HG03039 (cell line): ENCODE measurements around the gene HOXA9.

Experiments
- ATAC-seq: cut with Tn5 transposase; IDR thresholded peaks from one replicate; pipeline ENCODE4 v1.9.1; 2021; ENCODE audit warnings: mild to moderate bottlenecking, moderate library complexity; ENCODE audit not compliant: unreplicated experiment

The HOXA9 gene

DNA sequence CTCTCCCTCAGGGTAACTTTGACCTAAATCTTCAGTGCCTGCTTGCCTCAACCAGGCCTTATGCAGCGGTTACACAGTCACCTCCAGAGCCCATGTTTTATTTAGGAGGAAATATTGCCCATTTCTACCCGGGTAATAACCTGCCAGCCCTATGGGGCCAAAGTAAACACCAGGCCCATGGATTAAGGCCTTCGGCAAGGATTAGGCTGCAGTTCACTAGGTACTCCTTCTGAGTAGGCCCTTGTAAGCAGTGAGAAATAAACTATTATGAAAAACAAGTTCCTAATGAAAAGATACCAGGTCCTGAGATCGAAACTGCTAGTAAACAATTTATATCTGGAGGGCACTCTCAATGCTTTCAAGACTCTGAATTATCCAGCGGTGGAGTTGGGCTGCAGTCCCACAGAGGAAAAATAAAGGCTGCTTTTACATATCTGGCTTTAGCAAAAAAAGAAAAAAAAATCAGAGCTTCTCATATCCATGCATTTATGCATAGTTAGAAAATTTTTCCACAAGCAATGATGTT, 12.5 kb upstream of the HOXA9 start:
- ATAC-seq: no peak

DNA sequence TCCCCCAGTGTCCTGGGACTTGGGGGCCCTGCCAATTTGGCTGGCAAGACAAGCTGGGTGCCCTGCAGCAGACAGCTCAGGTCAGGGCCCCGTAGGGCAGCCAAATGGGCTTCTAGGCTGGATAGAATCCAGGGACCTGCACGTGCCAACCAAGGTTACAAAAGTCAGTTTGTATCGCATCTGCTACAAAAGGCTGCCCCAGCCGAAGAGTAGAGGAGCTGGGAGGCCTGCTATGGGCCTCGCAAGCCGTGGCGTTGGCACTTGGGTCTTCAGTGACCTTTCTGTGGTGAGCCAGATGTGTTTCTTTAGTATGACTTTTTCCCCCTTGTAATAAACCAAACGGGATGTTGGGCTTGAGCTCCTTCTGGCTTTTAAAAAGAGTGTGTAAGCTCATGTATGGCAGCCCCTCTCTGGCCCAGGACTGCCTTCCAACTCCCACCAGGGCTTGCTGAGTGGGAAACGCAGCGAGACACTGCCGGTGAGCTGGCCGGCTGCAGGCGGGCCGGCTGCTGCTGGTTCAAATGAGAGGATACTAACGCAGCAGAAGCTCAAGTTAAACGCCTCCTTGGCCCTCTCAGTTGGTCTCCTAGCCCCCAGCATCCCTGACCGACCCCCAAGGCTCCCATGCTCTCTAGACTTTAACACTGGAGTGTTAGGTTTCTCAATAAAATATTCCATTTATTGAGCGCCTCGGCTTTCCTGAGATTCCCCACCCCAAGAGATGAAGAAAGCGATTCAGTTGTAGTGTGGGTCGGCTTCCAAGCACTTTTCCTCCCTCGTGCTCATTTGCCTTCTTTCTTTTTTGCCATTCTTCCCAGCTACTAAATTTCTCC, 11.8 kb upstream of the HOXA9 start:
- no peak for ATAC-seq

DNA sequence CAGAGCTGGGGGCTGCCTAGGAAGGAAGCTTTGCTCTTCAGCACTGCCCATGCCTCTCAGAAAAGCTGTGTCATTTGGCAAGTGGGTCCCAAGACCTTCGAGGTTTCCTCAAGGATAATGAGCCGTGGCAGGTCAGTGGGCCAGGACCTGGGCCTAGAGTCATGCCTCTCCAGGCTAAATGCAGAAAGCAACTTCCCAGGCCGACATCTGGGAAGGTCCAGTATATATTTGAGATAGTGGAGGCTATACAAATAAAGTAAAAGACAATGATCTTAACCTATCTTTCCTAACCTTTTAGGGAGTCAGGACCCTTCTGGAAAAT, 11.1 kb upstream of the HOXA9 start:
- ATAC-seq: no peak

GRCh38 chr7:27175626-27176523, 10.5 kb upstream of the HOXA9 start:
- ATAC-seq: no peak

GRCh38 chr7:27174874-27175625, 9.7 kb upstream of the HOXA9 start:
- ATAC-seq: no peak

DNA sequence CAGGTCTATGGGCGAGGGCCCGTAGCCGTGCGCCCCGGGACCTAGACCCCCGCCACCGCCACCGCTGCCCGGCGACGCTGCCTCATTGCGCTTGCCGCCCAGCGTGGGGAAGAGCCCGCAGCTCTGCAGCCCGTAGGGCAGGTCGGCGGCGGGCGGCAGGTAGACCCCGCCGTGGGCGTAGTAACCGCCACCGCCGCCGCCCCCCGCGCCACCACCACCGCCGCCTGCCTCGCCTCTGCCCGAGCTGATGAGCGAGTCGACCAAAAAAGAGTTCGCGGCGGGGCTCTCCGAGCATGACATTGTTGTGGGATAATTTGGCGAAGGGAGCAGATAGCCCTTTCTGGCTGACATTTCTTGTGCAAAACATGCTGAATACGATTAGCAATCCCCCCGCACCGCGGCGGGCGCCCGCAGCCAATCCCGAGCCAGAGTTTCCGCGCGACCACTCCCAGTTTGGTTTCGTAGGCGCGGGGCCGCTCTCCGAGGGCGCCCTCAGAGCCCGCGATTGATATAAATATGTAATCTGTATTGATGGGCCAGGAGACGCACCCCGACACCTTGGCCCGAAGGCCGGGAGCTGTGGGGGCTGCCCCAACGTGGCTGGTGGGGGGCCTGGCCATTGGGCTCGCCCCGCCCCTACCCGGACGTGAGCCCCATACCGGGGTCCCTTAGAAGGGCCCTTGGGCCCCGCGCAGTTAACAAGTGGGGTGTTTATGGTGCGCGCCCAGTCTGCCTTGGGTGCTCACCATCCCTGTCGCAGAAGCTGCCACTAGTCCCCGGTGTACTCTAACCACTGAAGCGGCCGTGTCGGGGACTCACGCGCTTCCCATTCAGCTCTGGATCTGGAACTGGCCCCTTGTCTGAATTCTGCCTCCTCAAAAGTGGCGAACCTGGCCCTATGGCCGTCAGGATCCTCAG, 8.9 kb upstream of the HOXA9 start, which contains the start of gene HOXA10:
HOXA10 (minus strand) TSS at position 365 of the 918 bp plus-strand sequence; CDS start at position 351, 14 bp downstream.
- no peak for ATAC-seq

DNA sequence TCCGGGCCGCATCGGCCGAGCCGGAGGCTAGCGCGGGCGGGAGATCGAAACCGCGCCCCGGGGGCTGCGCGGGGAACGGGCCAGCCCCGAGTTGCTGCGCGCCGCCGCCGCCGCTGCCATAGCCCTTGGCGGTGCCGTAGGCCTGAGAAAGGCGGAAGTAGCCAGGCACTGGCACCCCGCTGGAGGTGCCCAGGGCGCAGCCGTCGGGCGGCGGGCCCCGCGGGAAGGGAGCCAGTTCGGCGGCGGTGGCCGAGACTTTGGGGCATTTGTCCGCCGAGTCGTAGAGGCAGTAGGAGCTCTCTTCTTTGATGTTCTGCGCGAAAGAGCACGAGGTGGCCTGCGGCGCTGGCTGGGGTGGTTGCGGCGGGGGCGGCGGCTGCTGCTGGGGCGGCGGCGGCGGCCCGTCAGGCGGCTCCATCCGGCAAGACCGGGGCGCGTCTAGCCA, 8.2 kb upstream of the HOXA9 start:
- ATAC-seq: no peak

DNA sequence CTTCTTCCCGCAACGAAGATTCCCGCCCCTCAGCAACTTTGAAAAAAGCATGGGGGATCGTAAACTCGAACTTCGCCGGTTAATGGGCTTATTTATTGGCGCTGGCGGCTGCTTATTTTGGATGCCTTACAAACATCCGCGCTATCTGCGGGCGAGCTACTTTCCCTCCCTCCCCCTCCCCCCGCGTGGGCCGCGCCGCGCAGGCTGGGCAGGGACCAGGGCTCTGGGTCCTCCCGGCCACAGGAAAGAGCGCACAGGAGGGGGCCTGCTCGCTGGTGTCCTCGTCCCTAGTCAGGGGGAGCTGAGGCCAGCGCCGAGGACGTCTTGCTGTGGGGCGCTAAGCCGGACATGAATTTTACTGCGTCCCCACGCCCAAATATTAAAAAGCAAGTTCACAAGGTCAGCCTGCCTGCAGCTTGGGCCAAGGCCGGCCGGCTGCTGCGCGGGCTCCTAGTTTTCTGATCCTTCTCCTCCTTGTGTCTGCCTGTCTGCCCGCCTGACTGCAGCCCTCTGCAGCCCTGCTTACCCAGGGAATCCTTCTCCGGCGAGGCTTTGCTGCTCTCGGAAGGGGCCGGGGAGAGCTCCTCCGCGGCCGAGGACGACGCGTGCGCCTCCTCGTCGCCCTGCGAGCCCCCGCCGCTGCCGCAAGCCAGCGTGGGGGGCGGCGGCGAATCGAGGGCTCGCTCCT, 7.6 kb upstream of the HOXA9 start:
- ATAC-seq: no peak

DNA sequence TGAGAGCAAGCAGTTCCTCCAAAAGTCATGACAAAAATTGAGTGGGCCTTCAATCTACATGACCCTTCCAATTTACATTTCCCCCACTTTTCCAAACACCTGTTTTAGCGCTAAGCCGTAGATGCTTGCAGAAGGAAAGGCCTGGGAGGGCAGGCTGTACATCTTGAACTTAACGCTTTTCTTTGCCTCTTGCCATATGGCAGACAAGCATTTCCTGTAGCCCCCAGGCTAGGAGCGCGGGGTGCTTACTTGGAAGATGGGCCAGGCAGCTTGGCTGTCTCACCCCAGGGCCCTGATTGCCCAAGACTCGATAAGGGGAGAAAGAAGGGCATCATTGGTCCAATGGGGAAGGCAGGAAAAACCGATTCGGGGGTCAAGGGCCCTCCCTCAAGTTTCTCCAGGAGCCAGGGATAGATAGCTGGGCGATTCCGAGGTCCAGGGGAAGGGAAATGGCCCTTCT, 7.0 kb upstream of the HOXA9 start:
- ATAC-seq: no peak

GRCh38 chr7:27171637-27172314, 6.4 kb upstream of the HOXA9 start:
- no peak for ATAC-seq

GRCh38 chr7:27171325-27171636, 5.9 kb upstream of the HOXA9 start:
- no peak for ATAC-seq

GRCh38 chr7:27170426-27171324, 5.3 kb upstream of the HOXA9 start:
- ATAC-seq: no peak

DNA sequence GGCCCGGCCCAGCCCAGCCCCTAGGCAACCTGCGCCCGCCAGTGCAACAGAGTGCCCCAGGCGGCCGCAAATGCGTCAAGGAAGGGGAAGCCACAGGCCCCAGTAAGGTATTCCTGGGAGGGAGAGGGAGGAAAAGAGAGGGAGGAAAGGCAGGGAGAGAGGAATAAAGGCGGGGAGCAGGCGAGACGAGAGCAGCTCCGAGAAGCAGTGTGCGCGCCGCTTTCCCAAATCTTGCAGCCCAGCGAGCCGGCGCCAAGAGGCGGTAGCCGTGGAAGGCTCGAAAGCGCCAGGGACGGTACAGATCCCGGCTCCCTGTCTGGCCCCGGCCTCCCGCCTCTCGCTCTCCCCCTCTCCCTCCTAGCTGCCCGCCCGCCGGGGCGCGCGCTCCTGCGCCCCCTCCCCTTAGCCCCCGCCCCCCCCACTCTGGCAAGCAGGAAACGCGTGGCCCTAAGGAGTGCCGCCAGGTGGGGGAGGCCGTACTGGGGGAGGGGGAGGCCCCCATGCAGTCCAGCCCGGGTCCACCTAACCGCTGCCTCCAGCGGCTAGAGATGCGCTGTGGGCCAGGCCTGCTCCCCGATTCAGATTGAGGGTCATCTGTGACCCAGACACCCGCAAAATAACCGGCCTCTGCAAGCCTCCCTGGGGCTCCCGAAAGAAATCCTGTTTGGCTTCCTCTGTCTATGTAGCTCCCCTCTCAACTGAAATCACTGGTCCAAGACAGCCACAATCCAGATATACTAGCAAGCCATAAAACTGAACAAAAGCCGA, 4.5 kb upstream of the HOXA9 start:
- ATAC-seq: no peak

DNA sequence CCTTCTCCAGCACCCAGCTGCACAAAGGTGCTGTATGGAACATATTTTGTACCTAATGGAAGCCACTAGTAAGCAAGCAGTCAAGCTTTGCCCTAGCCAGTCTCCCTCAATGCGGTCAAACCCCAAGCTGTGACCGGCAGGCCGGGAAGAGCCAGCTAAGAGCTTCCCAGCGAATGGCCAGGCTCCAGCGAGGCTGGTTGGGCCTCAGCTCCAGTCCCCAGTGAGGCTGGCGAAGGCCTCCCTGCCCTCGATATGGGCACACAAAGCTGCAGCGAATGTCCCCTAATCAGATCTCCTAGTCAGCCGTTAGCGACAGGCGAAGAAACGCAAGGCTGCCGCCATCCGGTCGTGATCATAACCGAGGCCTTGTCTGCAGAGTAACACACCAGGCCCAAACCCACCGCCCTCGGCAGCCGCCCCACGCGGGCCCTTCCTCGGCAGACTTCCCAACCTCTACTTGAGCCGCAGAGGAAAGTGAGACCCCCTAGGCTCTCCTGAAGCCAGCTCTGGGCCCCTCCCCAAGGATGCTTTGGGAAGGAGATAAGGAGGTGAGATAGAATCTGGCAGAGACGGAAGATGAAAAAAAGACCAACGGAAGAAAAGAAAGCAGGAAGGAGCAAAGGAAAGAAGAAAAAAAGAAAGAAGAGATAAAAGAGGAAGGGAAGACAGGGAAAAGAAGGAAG, 3.1 kb upstream of the HOXA9 start:
- no peak for ATAC-seq

DNA sequence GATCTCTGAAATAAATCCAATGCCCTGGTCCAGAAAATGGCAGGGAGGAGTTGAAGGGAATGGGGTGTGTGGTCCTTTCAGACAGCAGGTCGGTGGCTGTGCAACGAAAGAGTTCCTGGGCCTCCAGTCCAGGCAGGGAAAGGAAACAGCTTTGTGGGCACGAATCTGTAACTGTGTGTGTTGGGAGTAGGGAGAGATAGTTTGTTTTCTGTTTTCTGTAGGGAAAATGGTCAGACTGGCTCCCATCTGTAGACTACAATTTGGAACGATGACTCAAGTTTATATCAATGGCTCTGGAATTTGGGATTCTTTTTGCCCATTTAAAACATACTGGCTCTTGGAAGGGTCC, 2.6 kb upstream of the HOXA9 start:
- ATAC-seq: no peak
